GM19025 (cell line): ENCODE results near the gene SLITRK3.
A peak's percentile ranks its signal among the peaks of the same experiment; 100 is the strongest.

Source experiments
- ATAC-seq: cut with Tn5 transposase; IDR thresholded peaks from one replicate; pipeline ENCODE4 v1.9.1; 2021; ENCODE audit warnings: mild to moderate bottlenecking, low read depth, moderate library complexity; ENCODE audit not compliant: unreplicated experiment

The SLITRK3 gene, protein sequence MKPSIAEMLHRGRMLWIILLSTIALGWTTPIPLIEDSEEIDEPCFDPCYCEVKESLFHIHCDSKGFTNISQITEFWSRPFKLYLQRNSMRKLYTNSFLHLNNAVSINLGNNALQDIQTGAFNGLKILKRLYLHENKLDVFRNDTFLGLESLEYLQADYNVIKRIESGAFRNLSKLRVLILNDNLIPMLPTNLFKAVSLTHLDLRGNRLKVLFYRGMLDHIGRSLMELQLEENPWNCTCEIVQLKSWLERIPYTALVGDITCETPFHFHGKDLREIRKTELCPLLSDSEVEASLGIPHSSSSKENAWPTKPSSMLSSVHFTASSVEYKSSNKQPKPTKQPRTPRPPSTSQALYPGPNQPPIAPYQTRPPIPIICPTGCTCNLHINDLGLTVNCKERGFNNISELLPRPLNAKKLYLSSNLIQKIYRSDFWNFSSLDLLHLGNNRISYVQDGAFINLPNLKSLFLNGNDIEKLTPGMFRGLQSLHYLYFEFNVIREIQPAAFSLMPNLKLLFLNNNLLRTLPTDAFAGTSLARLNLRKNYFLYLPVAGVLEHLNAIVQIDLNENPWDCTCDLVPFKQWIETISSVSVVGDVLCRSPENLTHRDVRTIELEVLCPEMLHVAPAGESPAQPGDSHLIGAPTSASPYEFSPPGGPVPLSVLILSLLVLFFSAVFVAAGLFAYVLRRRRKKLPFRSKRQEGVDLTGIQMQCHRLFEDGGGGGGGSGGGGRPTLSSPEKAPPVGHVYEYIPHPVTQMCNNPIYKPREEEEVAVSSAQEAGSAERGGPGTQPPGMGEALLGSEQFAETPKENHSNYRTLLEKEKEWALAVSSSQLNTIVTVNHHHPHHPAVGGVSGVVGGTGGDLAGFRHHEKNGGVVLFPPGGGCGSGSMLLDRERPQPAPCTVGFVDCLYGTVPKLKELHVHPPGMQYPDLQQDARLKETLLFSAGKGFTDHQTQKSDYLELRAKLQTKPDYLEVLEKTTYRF

DNA sequence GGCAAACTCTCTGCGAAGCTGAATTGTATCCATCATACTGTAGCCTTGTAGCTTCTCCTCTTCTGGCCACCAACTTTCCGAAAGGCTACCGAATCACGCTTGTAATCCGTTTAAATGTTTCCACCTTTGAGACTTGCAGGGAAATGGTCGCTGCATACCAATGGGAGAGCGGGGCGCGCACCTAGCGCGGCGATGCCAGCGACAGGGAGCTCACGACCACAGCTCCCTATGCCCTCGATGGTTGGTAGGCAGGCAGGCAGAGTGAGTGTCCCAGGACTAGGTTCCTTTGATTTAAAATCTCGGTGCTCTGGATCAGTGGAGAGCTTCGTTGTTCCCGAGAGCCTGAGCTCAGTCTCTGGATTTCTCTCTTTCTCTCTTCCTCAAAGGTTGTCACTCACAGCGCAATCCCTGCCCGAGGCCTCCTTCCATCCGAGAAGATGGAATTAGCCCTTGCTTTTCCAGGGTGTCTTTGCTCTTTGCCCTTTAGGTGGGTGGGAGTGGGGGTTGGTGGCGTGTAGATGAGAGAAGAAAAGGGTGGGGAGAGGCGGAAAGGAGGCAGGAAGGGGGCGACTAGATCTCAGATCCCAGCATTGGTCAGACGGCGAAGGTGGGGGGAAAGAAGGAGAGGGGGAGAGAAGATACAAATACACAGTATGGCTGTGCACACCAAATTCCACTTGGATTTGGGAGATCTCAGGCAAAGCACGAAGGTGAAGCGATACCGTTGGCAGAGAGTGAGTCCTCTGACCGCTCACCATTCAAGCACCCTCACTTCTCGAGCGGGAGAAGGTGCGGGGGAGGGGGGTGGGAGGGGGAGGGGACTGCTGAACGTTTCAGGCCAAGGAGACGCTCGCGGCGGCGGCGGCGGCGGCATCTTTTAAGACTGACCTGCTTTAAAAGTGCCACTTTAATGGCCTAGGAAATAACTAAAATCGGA lies at the start of gene SLITRK3:
TSS of gene SLITRK3 (minus strand) at position 745 of the 937 bp plus-strand sequence. CDS start 5,554 bp downstream, outside the sequence.
- ATAC-seq, result no peak

DNA sequence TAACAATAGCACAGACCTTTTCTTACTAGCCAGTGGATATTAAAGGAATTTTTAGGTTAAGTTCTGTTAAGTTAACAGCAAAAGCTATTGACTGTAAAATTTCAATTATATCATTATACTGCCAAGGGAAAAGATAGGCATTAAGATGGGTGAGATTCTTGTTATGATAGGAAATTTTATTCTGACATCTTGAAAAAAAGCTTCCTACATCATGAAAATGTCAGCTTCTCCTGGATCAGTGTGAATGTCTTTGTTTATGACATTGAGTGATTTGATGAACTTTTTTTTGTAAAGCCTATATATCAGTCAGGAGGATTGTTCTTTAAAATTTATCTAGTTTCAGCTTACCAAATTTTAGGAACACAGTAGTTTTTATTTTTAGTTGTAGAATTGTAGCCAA lies 47.4 kb upstream of the SLITRK3 start:
- no peak for ATAC-seq

DNA sequence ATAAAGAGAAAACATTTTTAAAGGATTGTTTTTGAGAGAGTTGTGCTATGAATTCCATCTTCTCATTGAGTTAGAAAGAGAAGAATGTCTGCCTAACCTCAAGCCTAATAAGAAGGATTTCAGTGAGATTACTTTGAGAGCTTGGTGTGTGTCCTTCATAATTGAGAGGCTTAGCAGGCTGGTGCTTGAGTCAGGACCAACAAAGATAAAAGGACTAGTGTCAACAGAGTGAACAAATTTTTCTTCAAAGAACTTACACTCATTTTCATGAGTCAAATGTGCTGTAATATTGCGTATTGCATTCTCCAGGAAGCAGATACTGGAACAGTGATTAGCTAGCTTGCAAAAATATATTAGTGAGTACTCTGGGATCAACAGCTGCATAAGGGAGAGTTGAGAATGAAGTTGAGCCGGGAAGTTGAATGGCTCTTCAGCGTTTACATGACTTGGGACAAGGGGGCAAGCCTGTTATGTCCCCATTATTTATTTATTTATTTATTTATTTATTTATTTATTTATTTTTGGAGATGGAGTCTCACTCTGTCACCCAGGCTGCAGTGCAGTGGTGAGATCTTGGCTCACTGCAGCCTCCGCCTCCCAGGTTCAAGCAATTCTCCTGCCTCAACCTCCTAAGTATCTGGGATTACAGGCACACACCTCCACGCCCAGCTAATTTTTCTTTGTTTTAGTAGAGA lies 37.5 kb upstream of the SLITRK3 start:
- ATAC-seq, result no peak

DNA sequence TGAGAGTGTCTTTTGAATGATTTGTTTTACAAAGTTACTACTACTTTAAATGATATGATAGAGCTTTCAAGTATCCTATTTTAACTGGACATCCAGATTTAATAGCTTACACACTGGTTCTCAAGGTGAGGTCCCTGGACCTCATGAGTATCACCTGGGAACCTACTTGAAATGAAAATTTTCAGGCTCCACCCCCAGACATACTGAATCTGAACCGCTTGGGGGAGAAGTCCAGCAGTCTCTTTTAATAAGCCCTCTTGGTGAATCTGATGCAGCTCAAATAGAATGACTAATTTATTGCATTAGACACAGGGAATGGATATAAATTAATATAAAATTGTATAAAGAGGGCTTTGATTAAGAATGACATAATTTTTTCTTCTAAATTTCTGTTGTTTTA lies 29.4 kb upstream of the SLITRK3 start:
- ATAC-seq, result no peak

DNA sequence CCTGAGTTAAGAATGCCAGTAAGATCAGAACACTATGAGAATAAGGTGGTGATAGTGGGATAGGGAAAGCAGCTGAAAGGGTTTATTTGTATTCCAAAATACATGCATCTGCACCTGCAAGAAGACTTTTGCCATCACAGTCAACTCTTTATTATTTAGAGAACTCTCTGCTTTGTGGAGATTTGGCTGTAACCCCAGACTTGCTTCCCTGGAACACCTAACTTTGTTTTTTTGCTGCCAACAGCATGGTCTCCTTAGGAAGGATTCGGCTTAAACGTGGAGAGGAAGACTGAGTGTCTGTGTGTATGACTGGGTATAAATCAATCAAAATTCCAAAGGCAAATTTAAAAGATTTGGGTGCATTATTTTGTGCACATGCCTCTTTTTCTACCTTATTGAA lies 21.6 kb upstream of the SLITRK3 start:
- no peak for ATAC-seq

DNA sequence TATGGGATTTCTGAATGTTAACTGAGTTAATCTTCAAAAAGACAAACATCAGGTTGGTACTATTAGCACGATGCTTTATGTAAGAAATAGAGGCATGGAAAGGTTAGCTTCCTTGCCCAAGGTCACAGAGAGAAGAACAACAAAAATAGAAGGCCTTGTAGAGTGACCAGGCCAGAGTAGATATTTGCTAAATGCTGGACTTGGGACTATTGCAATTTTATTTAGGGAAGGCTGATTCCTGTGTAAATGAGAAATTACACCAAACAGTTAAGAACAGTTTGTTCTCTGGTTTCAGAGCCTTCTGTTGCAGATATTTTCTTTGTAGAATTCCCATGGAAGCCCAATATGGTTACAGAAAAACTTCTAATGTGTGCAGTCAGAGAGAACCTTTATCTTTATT lies 16.4 kb upstream of the SLITRK3 start:
- ATAC-seq, result no peak

DNA sequence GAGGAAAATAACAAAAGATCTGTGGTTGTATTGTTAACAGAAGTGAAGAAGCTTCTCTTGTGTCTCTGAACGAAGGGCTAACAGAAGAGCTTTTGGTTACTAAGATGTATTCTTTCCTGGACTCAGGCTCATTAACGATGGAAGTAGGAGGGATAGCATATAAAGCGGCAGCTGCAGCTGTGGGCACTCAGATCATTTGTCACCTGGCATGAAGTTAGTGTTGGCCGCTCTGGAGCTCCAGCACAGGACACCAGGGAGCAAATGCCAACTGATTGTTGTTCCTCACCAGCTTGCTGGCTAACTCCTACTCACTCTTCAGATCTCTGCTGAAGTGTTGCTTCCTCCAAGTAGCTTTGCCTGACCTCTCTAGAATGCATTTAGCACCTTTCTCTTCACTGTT lies 15.5 kb upstream of the SLITRK3 start:
- ATAC-seq, result no peak

DNA sequence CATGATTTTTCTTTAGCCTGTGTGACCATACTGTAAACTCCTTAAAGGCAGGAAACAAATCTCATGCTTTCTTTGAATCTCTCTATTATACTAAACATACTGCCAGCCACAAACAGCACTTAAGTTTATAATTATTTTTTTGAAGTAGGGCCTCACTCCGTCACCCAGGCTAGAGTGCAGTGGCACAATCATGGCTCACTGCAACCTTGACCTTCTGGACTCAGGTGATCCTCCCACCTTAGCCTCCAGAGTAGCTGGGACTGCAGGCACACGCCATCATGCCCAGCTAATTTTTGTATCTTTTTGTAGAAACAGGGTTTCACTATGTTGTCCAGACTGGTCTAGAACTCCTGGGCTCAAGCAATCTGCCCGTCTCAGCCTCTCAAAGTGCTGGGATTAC lies 14.5 kb upstream of the SLITRK3 start:
- no peak for ATAC-seq

DNA sequence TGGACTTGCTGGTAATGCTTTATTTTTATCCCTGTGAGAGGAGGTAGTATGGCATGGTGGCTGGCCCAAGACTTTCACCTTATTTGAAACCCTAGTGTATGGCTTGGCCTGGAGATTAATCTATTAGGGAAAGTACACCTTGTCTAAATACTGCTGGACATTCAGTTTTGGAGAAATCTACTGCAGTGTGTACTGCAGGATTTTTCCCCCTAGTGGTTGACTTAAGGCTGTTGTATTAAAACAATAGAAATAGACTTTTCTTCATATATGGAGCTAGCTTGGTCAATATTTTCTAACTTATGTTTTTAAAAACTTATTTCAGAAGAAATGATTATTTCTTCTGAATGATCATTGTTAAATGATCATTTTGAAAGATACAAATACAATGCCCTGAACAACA lies 13.9 kb upstream of the SLITRK3 start:
- ATAC-seq, result no peak

DNA sequence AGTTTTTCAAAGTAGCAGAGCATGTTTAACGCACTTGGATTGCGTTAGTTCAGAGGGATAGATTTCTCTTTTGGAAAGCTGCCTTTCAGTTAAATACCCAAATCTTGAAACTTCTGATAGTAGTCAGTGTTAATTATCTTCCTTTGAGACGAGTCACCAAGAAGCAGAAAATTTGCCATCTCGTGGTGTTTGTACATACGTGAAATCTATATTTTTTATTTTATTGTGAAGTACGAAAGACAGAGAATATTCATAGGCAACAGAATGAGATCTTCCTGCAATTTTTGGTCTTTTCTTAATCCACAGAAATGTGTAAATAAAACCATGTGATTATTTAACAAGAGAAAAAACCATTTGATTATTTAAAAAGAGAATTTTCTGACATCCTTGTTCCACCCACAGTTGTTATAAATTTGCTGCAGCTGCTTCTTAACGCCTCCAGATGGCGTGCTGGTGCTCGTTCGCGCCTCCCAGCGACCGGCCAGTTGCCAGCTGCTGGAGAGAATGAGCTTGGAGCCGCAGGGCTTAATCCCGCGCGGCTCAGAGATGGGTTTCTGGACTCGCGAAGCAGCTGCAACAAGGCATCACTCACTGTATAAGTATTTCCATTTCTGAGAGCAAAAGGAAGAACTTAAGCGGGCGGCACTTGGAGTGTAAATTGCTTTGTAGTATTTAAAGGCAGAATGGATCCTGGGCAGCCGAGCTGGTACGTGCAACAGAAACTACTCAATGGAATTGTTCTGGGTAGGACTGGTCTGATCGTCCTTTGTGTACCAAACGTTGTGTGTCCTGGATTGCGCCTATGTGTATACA lies 10.5 kb upstream of the SLITRK3 start:
- peak; percentile 95 for ATAC-seq

DNA sequence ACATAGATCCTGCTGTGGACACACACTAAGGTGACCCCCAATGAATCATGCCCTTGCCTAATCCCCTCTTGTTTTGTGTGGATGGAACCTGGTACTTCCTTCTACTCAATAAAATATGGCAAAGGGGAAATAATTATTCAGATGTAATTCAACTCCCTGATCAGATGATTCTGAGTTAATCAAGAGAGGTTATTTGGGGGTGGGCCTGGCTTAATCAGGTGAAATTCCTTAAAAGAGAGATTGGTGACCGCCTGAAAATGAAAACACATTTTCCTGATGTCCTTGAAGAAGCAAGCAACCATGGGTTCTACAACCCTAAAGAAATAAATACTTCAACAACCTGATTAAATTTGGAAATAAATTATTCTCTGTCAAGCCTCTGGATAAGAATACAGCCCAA lies 8.3 kb upstream of the SLITRK3 start:
- ATAC-seq, result no peak

DNA sequence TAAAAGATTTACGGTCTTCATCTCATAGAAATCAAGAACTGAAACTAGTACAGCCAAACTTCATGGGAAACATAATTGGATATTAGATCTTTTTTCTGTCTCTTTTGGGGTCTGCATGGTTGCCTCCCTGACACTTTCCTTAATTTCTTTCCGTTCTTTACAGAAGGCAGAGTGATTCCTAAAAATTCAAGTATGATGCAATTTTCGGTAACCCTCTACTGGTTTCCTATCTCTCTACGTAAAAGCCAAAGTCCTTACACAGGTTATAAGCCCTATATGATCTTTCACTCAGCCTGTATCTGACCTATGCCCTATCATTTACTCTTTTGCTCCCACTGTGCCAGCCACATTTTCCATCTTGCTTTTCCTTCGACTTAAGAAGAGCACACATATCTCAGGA lies 6.8 kb upstream of the SLITRK3 start:
- no peak for ATAC-seq

DNA sequence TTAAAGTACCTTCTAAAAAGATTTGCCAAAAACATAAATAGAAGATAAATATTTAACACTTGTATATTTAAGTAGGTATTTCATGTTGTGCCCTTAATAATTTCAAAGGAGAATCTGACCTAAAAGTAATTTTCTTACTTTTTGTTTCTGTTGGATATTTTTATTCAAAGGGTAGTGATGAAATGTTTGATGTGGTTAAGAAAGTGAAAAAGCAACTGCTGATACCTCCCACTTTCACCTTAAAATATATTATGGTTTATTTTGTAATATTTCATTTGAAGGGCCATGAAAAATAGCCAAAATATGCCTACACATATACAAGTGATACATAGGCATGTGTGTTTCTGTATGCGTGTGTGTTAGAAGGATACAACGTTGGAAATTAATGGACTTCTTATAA lies 5.8 kb upstream of the SLITRK3 start:
- ATAC-seq, result no peak

DNA sequence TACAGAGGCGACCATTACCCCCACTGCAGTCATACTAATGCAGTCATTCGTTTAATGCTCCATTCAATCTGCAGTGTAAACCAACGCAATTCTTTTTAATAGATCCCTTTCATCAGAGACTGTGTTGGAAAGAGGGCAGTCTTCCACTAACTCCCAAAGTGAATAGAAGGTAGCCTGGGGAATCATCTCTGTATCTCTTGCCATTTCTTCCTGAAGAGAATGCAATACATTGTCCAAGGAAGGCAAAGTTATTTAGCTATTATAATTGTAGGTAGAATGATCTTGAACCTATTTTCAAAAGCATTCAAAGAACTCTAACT lies 1.3 kb upstream of the SLITRK3 start:
- ATAC-seq, result no peak

DNA sequence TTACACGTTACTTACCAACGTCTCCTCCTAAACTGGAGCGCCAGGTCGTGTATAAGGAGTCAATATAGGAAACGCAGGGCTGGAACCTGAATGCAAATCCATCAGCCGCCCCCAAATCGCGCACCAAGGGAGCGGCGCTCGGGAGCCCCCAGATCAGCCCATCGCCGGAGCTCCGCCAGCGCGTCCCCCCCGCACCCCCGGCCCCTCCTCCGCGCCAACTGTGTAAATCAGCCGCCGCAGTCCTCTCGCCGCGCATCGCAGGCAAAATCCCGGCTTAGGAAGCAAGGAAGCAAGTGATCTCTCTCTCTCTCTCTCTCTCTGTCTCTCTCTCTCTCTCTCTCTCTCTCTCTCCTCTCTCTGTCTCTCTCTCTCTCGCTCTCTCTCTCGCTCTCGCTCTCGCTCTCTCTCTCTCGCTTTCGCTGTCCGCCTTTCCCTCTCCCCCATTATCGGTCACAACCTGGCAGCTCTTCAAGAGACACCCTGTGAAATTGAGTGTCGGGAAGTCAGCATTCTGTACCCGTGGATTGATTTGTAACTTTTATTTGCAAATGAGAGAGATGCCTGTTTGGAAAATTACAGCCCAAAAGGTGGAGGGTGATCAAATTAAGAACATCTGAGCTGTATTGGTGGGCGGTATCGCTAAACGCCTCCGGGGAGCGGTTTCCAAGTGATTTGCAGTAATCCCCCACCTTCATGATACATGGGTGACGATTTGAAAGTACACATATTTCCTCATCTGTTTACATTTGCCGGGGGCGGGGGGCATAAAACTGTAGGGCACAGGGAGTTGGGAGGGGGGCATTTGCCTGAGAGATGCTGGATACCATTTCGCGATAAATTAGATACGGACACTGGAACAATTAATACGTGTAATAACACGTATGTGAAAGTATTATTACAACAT lies 645 bp upstream of the SLITRK3 start:
- ATAC-seq, result no peak

DNA sequence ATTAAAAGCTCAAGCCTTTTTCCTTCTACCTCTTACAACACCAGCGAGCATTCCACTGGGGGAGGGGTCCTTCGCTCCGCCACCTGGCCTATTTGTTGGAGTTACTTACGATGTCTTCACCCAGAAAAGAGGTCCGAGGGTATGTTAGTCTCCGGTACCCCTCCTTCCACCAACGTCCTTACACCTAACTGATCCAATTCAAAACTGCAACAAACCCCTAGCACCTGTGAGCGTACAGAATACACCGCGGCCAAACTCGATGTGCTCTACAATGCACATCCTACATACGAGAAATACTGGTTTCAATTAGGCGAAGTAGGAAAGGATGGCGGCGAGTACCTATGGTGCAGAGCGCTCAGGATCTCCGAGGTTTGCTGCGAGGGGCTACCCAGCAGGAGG lies 944 bp downstream of the SLITRK3 start:
- no peak for ATAC-seq

DNA sequence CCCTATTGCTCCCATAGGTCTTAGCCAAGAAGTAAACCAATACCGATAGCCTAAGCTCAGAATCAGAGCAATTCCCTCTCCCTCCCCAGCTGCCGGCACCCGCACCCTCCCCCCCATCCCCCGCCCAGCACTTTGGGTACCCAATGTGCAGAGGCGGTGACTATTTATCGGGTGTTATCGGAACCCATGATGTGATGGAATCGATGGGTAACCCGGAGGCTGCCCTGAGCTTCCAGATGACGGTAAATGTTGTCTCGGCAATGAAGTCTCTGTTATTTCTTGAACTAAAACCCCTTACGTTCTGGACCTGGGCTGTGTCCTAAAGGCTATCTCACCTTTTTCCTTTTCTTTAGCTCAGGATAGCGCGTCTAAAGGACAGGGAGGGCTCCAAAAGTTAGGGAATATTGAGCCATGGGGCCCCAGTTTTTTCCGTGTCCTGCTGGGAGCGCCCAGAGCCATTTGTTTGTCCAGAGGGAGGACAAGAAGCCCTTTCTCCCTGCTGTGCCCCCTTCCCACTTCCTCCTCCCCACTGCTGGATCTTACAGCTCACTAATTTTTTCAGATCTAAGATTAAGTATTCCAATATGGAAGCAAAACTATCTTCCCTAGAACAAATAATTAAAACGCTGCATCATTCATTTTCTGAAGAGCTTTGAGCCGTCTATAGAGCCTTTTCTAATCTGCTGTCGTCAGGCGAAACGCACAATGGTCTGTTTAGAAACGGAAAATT lies 1.5 kb downstream of the SLITRK3 start:
- no peak for ATAC-seq
